ENCODE measurements around the gene THOC2.
"Not testable (repeated sequence)": the region's sequence is repeated elsewhere in the genome, so short reads cannot be mapped to it uniquely, and the experiment has no call there.

Gene THOC2

DNA sequence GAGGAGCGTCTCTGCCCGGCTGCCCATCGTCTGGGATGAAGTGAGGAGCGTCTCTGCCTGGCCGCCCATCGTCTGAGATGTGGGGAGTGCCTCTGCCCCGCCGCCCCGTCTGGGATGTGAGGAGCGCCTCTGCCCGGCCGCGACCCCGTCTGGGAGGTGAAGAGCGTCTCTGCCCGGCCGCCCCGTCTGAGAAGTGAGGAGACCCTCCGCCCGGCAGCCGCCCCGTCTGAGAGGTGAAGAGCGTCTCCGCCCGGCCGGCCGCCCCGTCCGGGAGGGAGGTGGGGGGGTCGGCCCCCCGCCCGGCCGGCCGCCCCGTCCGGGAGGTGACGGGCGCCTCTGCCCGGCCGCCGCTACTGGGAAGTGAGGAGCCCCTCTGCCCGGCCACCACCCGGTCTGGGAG lies 1.2 kb upstream of the THOC2 start:
- not testable (repeated sequence) for DNase-seq

DNA sequence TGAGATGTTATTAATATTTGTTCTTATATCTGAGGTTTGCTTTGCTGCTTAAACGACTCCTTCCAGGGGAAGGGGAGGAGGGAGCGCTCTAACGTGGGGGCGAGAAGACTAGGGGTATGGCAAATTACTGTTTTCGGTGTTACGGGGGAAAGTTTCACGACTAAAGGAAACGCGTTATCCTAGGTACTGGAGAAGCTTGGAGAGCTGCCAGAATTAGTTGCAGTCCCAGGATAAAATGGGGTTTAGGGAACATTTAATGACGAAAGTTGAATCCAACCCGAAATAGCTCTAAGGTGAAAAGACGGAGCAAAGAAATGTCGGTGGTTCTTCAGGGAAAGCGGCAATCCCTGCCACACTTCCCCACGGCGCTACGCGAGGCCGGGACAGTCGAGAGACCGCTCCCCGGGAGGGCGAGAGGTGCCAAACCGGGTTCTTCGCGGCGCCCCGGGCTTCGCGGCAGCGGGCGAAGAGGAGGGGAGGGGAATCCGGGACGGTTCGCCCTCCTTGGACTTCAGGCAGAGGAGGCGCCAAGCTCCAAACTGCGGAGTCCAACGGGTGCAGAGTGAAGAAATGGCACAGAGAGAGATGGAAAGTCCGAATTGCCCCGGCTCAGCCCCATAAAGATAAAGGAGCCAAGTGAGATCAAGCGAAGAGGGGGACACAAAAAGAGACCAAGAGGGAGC lies 724 bp downstream of the THOC2 start:
- peak; percentile 14 to 50 (median 42) for DNase-seq

DNA sequence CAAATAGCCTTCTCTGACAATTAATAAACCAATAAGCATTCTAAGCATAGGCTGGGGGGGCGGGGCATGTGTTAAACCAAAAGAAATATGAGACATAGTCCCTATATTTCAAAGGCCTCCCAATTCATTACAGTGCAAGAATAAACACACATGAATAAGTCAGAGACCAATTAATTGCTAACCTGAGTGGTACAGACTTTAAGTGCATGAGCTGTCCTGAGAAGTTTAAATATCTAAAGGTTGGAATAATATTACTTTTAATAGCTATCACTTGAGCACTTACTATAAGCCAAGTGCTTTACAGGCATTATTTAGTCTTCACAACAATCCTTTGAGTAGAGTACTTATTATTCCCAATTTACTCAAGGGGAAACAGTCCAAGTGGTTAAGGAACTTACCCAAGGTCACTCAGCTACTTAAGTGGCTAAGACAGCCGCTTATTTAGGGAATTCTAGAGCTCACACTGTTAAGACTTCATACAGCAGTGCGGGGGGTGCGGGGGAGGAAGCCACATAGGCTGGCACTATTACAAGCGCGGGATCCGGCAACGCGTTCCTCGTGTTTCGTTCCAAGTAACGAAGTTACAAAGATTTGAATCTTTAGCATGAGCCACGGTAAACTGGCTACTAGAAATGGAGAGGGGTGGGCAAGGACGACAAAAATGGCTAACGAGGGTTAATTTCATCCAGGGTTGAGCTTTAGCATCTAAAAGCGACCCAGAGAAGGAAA lies 1.4 kb downstream of the THOC2 start:
- DNase-seq, result peak in 1 of 3 experiments; percentile 14

DNA sequence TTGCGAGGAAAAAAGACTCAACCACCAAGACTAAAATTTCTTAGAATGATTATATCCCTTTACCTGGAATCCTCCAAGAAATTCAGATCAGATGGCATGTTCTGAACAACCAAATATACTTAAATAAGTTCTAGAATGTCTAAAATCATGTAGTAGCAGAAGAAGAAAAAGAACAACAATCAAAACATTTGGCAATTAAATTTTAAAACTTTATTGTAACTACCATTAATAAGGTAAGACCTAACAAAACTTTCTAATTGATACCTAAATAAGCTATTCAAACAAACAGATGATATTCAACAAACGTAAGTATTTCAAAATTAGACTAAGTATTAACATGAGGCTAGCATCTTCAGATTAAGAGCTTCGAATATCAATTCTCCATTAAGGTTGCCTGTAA lies 4.3 kb downstream of the THOC2 start:
- DNase-seq, result no peak

DNA sequence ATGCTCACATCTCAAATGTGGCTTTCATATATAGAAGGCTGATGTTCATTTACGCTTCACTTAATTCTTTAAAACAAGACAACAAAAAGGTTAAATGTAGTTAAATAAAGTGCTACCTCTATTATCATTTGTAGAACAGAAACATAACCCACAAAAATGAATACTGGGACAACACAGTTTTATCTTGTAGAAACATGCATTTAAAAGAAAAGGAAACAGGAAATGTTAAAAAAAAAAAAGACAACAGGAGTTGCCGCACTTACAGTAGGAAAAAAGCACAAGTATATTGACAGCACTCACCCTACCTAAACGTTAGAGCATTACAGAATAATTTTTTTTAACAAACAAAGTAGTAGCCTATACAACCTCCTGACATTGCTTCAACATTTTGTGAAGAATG lies 4.8 kb downstream of the THOC2 start:
- no peak for DNase-seq

DNA sequence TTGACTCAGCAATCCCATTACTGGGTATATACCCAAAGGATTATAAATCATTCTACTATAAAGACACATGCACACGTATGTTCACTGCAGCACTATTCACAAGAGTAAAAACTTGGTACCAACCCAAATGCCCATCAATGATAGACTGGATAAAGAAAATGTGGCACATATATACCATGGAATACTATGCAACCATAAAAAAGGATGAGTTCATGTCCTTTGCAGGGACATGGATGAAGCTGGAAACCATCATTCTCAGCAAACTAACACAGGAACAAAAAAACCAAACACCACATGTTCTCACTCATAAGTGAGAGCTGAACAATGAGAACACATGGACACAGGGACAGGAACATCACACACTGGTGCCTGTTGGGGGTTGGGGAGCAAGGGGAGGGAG lies 10.7 kb downstream of the THOC2 start:
- not testable (repeated sequence) for DNase-seq

DNA sequence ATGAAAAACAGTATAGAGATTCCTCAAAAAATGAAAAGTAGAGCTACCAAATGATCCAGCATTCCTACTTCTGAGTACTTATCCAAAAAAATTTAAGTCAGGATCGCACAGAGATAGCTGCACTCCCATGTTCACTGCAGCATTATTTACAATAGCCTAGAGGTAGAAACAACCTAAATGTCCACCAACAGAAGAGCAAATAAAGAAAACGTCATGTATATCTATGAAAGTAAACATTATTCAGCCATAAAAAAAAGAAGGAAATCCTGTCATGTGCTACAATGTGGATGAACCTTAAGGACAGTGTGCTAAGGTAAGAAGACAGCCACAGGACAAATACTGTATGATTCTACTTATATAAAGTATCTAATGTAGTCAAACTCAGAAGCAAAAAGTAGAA lies 12.4 kb downstream of the THOC2 start:
- no peak for DNase-seq

DNA sequence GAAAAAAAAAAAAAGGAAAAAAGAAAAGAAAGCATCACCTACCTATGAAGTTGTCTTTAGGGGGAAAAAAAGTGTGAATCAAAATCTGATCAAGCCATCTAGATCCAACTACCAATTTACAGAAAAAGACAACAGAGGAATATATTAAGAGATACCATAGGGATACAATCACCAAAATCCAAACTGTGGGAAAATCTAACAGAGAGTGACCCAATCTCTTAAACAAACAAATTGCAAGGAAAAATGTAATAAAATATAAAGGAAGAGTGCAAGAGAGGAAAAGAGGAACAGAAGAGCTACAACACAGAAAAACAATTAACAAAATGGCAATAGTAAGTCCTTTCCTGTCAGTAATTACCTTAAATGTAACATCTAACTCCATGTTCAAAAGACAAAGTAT lies 19.0 kb downstream of the THOC2 start:
- no peak for DNase-seq

DNA sequence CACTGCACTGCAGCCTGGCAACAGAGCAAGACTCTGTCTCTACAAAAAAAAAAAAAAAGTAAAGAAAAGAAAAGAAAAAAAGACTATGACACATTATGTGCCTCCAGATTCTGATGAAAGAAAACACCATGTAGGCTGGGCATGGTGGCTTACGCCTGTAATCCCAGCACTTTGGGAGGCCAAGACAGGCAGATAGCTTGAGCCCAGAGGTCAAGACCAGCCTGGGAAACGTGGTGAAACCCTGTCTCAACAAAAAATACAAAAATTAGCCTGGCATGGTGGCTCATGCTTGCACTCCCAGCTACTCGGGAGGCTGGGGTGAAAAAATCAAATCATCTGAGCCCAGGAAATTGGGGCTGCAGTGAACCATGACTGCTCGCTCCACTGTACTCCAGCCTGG lies 19.4 kb downstream of the THOC2 start:
- DNase-seq, result no peak

DNA sequence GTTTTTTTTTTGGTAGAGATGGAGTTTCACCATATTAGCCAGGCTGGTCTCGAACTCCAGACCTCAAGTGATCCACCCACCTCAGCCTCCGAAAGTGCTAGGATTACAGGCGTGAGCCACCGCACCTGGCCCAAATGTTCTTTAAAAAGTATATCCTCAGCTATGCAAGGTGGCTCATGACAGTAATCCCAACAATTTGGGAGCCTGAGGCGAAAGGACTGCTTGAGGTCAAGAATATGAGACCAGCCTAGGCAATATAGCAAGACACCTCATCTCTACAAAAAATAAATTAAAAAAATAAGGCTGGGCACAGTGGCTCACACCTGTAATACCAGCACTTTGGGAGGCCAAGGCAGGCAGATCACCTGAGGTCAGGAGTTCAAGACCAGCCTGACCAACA lies 21.7 kb downstream of the THOC2 start:
- DNase-seq, result not testable (repeated sequence)

DNA sequence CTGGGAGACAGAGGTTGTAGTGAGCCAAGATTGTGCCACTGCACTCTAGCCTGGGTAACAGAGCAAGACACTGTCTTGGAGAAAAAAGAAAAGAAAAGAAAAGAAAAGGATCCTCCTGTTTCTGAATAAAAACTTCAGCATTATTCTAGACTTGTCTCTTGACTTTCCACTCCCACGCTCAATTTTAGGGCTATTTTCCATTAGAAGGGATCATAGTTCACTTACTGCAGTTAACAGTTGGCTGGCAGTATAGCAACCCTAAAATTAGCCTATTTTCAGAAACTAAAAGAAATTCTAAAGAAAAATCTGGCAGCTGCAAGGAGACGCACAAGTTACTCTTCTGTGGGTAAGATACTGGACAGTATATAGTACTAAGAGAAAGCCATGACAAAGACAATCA lies 28.1 kb downstream of the THOC2 start:
- DNase-seq, result no peak

DNA sequence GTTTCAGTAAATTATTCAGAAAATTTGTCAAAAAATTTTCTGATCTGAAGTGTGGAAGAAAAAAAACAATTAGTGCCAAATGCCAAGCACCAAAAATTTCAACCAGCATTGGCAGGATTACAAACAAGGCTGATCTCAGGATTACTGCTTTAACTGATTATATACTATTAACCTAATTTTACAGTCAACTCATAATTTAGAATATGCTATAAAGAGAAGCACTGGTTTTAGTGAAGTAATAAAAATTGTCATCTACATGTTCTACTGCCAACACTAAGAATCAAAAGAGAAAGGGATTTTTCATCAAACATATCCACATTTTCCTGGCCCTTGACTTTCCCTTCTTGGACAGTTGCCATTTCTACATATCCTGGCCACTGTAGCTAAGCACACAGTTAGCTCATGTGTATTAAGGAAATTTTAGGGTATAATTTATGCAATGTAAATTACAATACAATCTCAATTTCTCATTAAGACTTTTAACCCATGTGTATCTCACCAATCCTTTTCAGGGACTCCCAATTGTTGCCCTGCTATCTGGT lies 33.8 kb downstream of the THOC2 start:
- no peak for DNase-seq

DNA sequence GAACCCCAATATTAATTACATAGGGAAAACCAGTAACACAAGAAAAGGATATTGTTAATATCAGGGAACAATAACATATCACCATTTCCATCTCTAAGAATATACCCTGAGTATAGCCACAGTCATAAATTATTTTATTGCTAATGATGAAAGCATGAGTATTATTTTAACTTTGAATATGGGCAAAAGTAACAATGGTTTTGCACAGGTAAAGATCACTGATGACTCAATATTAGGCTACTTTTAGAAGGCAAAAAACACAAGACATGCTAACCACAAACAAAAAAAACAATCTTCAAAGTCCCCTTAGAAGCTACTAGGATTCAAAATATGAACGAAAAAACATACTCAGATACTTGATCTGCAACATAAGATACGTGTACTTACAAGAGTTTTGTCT lies 36.5 kb downstream of the THOC2 start:
- DNase-seq, result no peak

DNA sequence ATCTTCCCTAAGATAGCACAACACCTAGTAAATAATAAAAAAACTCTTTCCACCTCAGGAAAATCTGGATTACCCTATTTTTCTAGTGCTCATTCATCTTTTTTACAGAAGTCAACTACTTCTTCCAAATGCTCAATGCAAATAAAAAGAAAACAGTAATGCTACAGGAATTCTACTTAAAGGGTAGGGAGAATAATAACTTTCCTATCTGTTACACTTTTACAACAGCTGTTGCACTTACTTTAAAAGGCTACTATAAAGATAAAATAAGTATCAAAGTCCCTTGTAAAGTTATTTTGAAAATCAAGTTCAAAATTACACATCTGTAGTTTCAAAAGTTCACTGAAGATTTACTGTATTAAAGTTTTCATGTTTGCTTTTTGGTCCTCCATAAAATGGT lies 37.6 kb downstream of the THOC2 start:
- DNase-seq, result no peak

DNA sequence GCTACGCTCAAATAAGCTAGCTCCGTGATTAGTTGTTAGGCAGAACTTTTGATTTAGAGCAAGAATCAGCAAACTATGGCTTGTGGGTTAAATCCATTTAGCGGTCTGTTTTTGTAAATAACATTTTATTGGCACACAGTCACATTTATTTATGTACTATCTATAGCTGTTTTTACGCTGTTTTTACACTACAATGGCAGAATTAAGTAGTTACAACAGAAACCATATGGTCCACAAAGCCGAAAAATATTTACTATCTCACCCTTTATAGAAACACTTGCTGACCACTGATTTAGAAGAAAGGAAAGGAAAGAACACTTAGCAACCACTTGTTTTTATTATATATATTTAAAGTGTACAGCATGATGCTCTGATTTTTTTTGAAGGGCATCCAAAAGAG lies 41.1 kb downstream of the THOC2 start:
- DNase-seq, result no peak

DNA sequence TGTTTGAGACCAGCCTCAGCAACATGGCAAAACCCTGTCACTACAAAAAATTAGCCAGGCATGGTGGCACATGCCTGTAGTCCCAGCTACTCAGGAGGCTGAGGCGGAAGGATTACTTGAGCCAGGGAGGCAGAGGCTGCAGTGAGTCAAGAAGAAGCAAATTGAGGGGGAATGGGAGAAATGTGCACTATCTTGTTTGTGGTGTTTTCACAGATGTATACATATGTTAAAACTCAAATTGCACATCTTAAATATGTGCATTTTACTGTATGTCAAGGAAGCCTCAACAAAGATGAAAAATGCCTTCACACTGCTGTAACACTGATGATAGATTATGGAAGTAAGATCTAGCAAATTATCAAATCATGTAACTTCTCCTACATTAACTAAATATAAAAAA lies 44.3 kb downstream of the THOC2 start:
- DNase-seq, result no peak

DNA sequence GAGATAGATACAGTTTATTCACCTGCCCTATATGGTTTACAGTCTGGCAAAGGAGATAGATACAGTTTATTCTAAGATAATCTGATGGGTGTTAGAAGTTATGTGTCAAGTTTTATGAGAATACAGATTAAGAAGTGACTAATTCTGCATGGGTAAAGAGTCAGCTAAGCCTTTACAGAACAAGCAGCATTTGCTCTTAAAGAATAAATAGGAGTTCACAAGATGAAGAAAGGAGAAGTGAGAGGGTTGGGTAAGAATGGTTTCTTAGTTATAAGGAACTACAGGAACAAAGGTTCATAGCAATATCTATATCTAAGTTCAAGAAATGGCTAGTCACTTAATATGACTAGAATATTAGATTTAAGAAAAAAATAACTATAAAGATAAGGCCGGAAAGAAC lies 47.6 kb downstream of the THOC2 start:
- DNase-seq, result no peak

DNA sequence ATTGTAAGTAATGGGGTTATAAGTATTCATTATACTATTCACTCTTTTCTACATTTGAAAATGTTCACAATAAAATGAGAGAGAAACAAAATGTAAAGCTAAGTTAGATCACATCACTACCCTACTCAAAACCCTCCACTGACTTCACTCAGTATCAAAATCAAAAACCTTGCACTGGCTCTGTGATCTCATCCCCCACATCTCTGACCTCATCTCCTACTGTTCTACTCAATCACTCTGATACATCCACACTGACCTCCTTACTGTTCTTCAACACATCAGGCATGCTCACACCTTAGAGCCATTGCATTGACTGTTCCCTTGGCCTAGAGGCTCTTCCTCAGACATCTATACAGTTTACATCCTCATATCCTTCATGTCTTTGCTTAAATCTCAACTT lies 50.7 kb downstream of the THOC2 start:
- DNase-seq, result no peak

DNA sequence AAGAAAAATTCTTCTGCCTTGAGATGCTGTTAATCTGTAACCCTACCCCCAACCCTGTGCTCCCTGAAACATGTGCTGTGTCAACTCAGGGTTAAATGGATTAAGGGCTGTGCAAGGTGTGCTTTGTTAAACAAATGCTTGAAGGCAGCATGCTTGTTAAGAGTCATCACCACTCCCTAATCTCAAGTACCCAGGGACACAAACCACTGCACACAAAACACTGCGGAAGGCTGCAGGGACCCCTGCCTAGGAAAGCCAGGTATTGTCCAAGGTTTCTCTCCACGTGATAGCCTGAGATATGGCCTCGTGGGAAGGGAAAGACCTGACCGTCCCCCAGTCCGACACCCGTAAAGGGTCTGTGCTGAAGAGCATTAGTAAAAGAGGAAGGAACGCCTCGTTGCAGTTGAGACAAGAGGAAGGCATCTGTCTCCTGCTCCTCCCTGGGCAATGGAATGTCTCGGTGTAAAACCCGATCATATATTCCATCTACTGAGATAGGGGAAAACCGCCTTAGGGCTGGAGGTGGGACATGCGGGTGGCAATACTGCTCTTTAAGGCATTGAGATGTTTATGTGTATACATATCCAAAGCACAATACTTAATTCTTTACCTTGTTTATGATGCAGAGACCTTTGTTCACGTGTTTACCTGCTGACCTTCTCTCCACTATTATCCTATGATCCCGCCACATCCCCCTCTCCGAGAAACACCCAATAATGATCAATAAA lies 53.0 kb downstream of the THOC2 start:
- DNase-seq, result peak in 1 of 3 experiments; percentile 27

DNA sequence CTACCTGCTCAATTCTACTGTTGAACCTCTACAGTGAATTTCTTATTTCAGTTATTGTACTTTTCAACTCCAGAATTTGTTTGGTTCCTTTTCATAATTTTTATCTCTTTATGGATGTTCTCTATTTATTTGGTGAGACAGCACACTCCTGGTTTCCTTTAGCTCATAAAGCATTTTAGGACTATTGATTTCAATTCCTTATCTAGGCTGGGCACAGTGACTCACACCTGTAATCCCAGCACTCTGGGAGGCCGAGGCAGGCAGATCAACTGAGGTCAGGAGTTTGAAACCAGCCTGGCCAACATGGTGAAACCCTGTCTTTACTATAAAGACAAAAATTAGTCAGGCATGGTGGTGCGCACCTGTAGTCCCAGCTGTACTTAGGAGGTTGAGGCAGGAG lies 57.7 kb downstream of the THOC2 start:
- no peak for DNase-seq

DNA sequence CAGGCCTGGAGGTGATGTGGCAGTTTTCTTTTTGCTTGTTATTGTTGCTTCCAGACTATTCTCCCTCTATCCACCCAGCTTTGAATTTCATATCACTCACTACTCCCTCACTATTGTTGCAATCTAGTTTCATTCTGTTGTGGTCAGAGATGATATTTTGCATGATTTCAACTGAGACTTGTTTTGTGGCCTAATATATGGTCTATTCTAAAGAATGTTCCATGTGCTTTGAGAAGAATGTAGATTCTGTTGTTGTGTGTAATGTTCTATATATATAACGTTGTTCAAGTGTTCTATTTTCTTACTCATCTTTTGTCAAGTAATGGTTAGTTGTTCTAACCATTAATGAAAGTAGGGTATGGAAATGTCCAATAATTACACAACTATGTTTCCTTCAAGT lies 59.0 kb downstream of the THOC2 start:
- no peak for DNase-seq

DNA sequence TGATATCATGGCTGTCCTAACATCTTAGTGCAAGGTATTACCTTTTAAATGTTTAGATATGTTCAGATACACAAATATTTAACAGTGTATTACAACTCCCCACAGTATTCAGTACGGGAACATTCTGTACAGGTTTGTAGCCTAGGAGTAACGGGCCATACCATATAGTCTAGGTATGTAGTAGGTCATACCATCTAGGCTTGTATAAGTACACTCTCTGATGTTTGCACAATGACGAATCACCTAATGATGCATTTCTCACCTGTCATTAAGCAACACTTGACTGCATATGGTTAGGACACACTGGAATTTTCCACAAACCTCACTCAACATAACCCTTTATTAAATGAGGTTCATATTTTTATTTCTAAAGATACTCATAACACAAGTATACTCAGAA lies 67.7 kb downstream of the THOC2 start:
- DNase-seq, result peak in 2 of 3 experiments; percentile 6 to 64

DNA sequence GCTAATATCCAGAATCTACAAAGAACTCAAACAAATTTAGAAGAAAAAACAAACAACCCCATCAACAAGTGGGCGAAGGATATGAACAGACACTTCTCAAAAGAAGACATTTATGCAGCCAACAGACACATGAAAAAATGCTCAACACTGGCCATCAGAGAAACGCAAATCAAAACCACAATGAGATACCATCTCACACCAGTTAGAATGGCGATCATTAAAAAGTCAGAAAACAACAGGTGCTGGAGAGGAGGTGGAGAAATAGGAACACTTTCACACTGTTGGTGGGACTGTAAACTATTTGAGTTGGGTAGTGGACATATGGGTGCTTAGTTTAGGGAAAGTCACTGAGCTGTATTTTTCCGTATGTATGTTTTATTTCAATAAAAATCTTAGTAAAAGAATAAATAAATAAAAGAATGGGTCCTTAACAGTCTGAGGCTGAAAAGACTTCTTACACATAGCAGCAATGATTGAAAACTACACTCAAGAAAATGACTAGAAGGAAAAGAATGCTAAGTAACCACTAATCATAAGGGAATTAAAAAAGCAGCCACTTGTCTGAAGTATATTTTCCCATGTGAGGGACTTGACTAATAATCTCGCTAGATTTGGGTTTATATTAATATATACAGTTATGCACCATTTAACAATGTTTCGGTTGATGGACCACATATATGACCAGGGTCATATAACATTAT lies 68.2 kb downstream of the THOC2 start:
- DNase-seq, result not testable (repeated sequence)
